Common myeloid progenitor, CD34-positive (primary cell): ENCODE results near the gene PRKN.

Source experiments
- CTCF ChIA-PET: fragments of 350-600 bp; sonication (Branson Sonifier 250); formaldehyde crosslinking; loops from one replicate; lab custom pipeline; 2021; ENCODE audit warnings: antibody characterized with exemption; lab: Charles Lee
- POLR2A ChIA-PET: fragments of 350-600 bp; sonication (Branson Sonifier 250); formaldehyde crosslinking; loops from one replicate; lab custom pipeline; 2021; ENCODE audit warnings: antibody characterized with exemption; lab: Charles Lee
- DNase-seq, 3 donors: peaks; one replicate each; pipeline versions ENCODE4 v3.0.0 to v3.0.0-alpha.2; 2013
- H3K27ac ChIP-seq, 2 experiments: 1 replicate in 1 of 2; 2 replicates in 1 of 2; pipeline ENCODE4 v1.7.0; 2013; ENCODE audit warnings: inconsistent platforms in 2 of 2, low read length in 2 of 2, mild to moderate bottlenecking in 2 of 2, low read depth in 1 of 2, moderate library complexity in 1 of 2; ENCODE audit not compliant: severe bottlenecking in 2 of 2, insufficient read depth in 1 of 2, poor library complexity in 1 of 2
- H3K27me3 ChIP-seq, 5 experiments: replicated peaks in 2 of 5; 1 replicate in 3 of 5; 2 replicates in 2 of 5; pipeline versions ENCODE4 v1.6.1 to v1.7.0; 2013; ENCODE audit warnings: low read length in 4 of 5, mild to moderate bottlenecking in 2 of 5, moderate library complexity in 2 of 5, inconsistent platforms in 1 of 5; ENCODE audit not compliant: insufficient read depth in 5 of 5, control insufficient read depth in 4 of 5
- H3K36me3 ChIP-seq, 4 experiments: 1 replicate in 2 of 4; 2 replicates in 2 of 4; pipeline versions ENCODE4 v1.6.1 to v1.7.0; 2013; ENCODE audit warnings: low read length in 3 of 4, control low read depth in 1 of 4, mild to moderate bottlenecking in 1 of 4; ENCODE audit not compliant: control insufficient read depth in 4 of 4, insufficient read depth in 4 of 4
- H3K4me1 ChIP-seq, 4 experiments: 1 replicate in 3 of 4; 2 replicates in 1 of 4; pipeline versions ENCODE4 v1.6.1 to v1.7.1; 2013; ENCODE audit warnings: low read length in 3 of 4, mild to moderate bottlenecking in 3 of 4, control low read depth in 1 of 4, inconsistent platforms in 1 of 4, moderate library complexity in 1 of 4; ENCODE audit not compliant: control insufficient read depth in 4 of 4, insufficient read depth in 4 of 4; ENCODE audit errors: control extremely low read depth in 1 of 4
- H3K4me3 ChIP-seq, 7 experiments: 1 replicate in 4 of 7; 2 replicates in 3 of 7; pipeline versions ENCODE4 v1.5.1 to v1.7.0; 2013; ENCODE audit warnings: mild to moderate bottlenecking in 7 of 7, low read length in 6 of 7, moderate library complexity in 6 of 7, inconsistent platforms in 2 of 7, low read depth in 2 of 7, control low read depth in 1 of 7; ENCODE audit not compliant: insufficient read depth in 4 of 7, control insufficient read depth in 1 of 7; ENCODE audit errors: extremely low read depth in 1 of 7
- H3K9me3 ChIP-seq, 5 experiments: 1 replicate in 4 of 5; 2 replicates in 1 of 5; pipeline versions ENCODE4 v1.6.1 to v1.7.1; 2013; ENCODE audit warnings: low read length in 4 of 5, mild to moderate bottlenecking in 2 of 5, inconsistent platforms in 1 of 5, low read depth in 1 of 5, moderate library complexity in 1 of 5; ENCODE audit not compliant: control insufficient read depth in 4 of 5, insufficient read depth in 2 of 5; ENCODE audit errors: control extremely low read depth in 1 of 5
- WGBS: methylation state at CpG from one replicate; pipeline ENCODE4 v1.1.5; 2013; ENCODE audit not compliant: insufficient coverage; 5-methylcytosine and 5-hydroxymethylcytosine counted together

The PRKN gene

GRCh38 chr6:162671580-162672165 lies 55.9 kb downstream of the PRKN start:
- CTCF ChIA-PET, result no interaction called here
- no peaks in the 10 kb centered on the region for H3K4me1 ChIP-seq
- 100% methylated on average over 1 of the region's 4 CpGs for WGBS
- H3K9me3 ChIP-seq, result no peaks in the 10 kb centered on the region
- POLR2A ChIA-PET, result no interaction called here
- no peaks in the 10 kb centered on the region for H3K27me3 ChIP-seq
- no peak for DNase-seq
- no peaks in the 10 kb centered on the region for H3K36me3 ChIP-seq
- H3K27ac ChIP-seq, result no peak overlapping the region
- H3K4me3 ChIP-seq, result no peak overlapping the region

- Histone ChIP-seq H3K4me3 (no peak overlapping the region), H3K27me3 (no peaks in the 10 kb centered on the region), H3K4me1 (no peaks in the 10 kb centered on the region), H3K27ac (no peak overlapping the region), H3K9me3 (no peaks in the 10 kb centered on the region), H3K36me3 (no peaks in the 10 kb centered on the region)
- POLR2A ChIA-PET, result no interaction called here
- CTCF ChIA-PET, result no interaction called here
- DNase-seq, result no peak
- 100% methylated on average over 2 of the region's 3 CpGs for WGBS
These were observed 57.2 kb downstream of the PRKN start for GRCh38 chr6:162670345-162670744.

- H3K27me3 ChIP-seq, result no peaks in the 10 kb centered on the region
- DNase-seq, result no peak
- no peaks in the 10 kb centered on the region for H3K36me3 ChIP-seq
- H3K4me3 ChIP-seq, result no peak overlapping the region
- no CpG with 5 or more reads among the region's 2 CpGs for WGBS
- ChIA-PET POLR2A (no interaction called here), CTCF (no interaction called here)
- no peak overlapping the region for H3K27ac ChIP-seq
- H3K4me1 ChIP-seq, result no peaks in the 10 kb centered on the region
- H3K9me3 ChIP-seq, result no peaks in the 10 kb centered on the region
These were observed 61.3 kb downstream of the PRKN start for GRCh38 chr6:162666246-162666645.

GRCh38 chr6:162653808-162654207 lies 73.8 kb downstream of the PRKN start:
- H3K36me3 ChIP-seq, result no peaks in the 10 kb centered on the region
- no peak overlapping the region for H3K4me3 ChIP-seq
- DNase-seq, result no peak
- H3K27me3 ChIP-seq, result no peaks in the 10 kb centered on the region
- no peaks in the 10 kb centered on the region for H3K9me3 ChIP-seq
- POLR2A ChIA-PET, result no interaction called here
- no peak overlapping the region for H3K27ac ChIP-seq
- no CpG with 5 or more reads among the region's 2 CpGs for WGBS
- H3K4me1 ChIP-seq, result no peaks in the 10 kb centered on the region
- CTCF ChIA-PET, result no interaction called here

- no peak overlapping the region for H3K27ac ChIP-seq
- H3K4me1 ChIP-seq, result no peaks in the 10 kb centered on the region
- H3K36me3 ChIP-seq, result no peaks in the 10 kb centered on the region
- WGBS, result 100% methylated on average over 1 of the region's 3 CpGs
- no peaks in the 10 kb centered on the region for H3K27me3 ChIP-seq
- H3K9me3 ChIP-seq, result no peaks in the 10 kb centered on the region
- ChIA-PET CTCF (no interaction called here), POLR2A (no interaction called here)
- DNase-seq, result no peak
- no peak overlapping the region for H3K4me3 ChIP-seq
These were observed 76.1 kb downstream of the PRKN start for GRCh38 chr6:162651505-162651904.

- no peaks in the 10 kb centered on the region for H3K9me3 ChIP-seq
- no peaks in the 10 kb centered on the region for H3K36me3 ChIP-seq
- DNase-seq, result no peak
- H3K4me1 ChIP-seq, result no peaks in the 10 kb centered on the region
- H3K27ac ChIP-seq, result no peak overlapping the region
- ChIA-PET CTCF (no interaction called here), POLR2A (no interaction called here)
- WGBS, result 100% methylated on average over 1 of the region's 3 CpGs
- H3K4me3 ChIP-seq, result no peak overlapping the region
- H3K27me3 ChIP-seq, result no peaks in the 10 kb centered on the region
These were observed 78.3 kb downstream of the PRKN start for GRCh38 chr6:162649271-162649670.

GRCh38 chr6:162644153-162644552 lies 83.4 kb downstream of the PRKN start:
- Histone ChIP-seq H3K36me3 (no peaks in the 10 kb centered on the region), H3K27ac (no peak overlapping the region), H3K9me3 (no peaks in the 10 kb centered on the region), H3K4me3 (no peak overlapping the region), H3K27me3 (no peaks in the 10 kb centered on the region), H3K4me1 (no peaks in the 10 kb centered on the region)
- ChIA-PET POLR2A (no interaction called here), CTCF (no interaction called here)
- 100% methylated on average over 1 of the region's 2 CpGs for WGBS
- DNase-seq, result no peak
